ENCODE results near the gene FRMD8. TPM values are rescaled to one million over a fixed set of nuclear protein-coding genes. Genes with fewer than 3 reads are reported as not detected.
A peak's percentile ranks its signal among the peaks of the same experiment; 100 is the strongest.

The FRMD8 gene
- total RNA-seq, 1 experiment from 2014 or later, result 18.9 TPM

GRCh38 chr11:65426839-65427690 lies 40.6 kb downstream of the FRMD8 start:
- BruUV-seq (replicated peaks), result no TSS peak
- Mint-ChIP-seq H3K36me3 (ENCODE audit: insufficient read depth, unreplicated experiment) (peaks cover 100% of the 10 kb centered on the region), H3K4me3 (ENCODE audit: unreplicated experiment) (peak overlapping the region; percentile 98), H3K27ac (ENCODE audit: low read depth, unreplicated experiment) (peak overlapping the region; percentile 99), H3K27me3 (ENCODE audit: insufficient read depth, unreplicated experiment) (peaks cover 10% of the 10 kb centered on the region), H3K9me3 (ENCODE audit: unreplicated experiment) (no peaks in the 10 kb centered on the region), H3K4me1 (ENCODE audit: insufficient read depth, unreplicated experiment) (peaks cover 33% of the 10 kb centered on the region)
- intact Hi-C loops (cut with micrococcal nuclease), result no loop called here
- DNase-seq (ENCODE audit: unreplicated experiment), result peak; percentile 68
- ChIA-PET CTCF (interaction anchor here (0.6 kb wide), 1 partner anchor 72 kb away, joined by 3 read pairs; the partner anchor contains the start of gene MALAT1), POLR2A (interaction anchor here (1.5 to 21.4 kb wide), 10 partner anchors 9 to 71 kb away, joined by 5 to 2994 read pairs (median 305); partner anchors contain the start of genes FRMD8, MALAT1, NEAT1 and SLC25A45)
- no peak for TF ChIP-seq CTCF (IDR thresholded peaks at IDR 0.05; ENCODE audit: unreplicated experiment)

- peak; percentile 82 for DNase-seq (ENCODE audit: unreplicated experiment)
- H3K27ac Mint-ChIP-seq (ENCODE audit: low read depth, unreplicated experiment), result peak overlapping the region; percentile 99
- peaks cover 5% of the 10 kb centered on the region for H3K27me3 Mint-ChIP-seq (ENCODE audit: insufficient read depth, unreplicated experiment)
- BruUV-seq (replicated peaks), result no TSS peak
- intact Hi-C loops (cut with micrococcal nuclease), result no loop called here
- peaks cover 38% of the 10 kb centered on the region for H3K4me1 Mint-ChIP-seq (ENCODE audit: insufficient read depth, unreplicated experiment)
- H3K9me3 Mint-ChIP-seq (ENCODE audit: unreplicated experiment), result no peaks in the 10 kb centered on the region
- TF ChIP-seq CTCF (IDR thresholded peaks at IDR 0.05; ENCODE audit: unreplicated experiment), result no peak
- H3K36me3 Mint-ChIP-seq (ENCODE audit: insufficient read depth, unreplicated experiment), result peaks cover 100% of the 10 kb centered on the region
- peak overlapping the region; percentile 98 for H3K4me3 Mint-ChIP-seq (ENCODE audit: unreplicated experiment)
- ChIA-PET POLR2A (interaction anchor here (1.4 to 21.4 kb wide), 9 partner anchors 8 to 187 kb away, joined by 3 to 2994 read pairs (median 17); partner anchors contain the start of genes MALAT1, NEAT1 and PCNX3), CTCF (no interaction called here)
These were observed 41.5 kb downstream of the FRMD8 start for GRCh38 chr11:65427691-65428577.

GRCh38 chr11:65428578-65429067 lies 42.2 kb downstream of the FRMD8 start:
- ChIA-PET CTCF (interaction anchor here (0.6 kb wide), 1 partner anchor 457 kb away, joined by 4 read pairs; no protein-coding TSS in a partner anchor), POLR2A (interaction anchor here (1.0 to 21.4 kb wide), 9 partner anchors 7 to 187 kb away, joined by 3 to 2994 read pairs (median 17); partner anchors contain the start of genes MALAT1, NEAT1, PCNX3 and SLC25A45)
- Mint-ChIP-seq H3K4me3 (ENCODE audit: unreplicated experiment) (peak overlapping the region; percentile 98), H3K4me1 (ENCODE audit: insufficient read depth, unreplicated experiment) (peaks cover 44% of the 10 kb centered on the region), H3K36me3 (ENCODE audit: insufficient read depth, unreplicated experiment) (peaks cover 100% of the 10 kb centered on the region), H3K27me3 (ENCODE audit: insufficient read depth, unreplicated experiment) (no peaks in the 10 kb centered on the region), H3K27ac (ENCODE audit: low read depth, unreplicated experiment) (peak overlapping the region; percentile 99), H3K9me3 (ENCODE audit: unreplicated experiment) (no peaks in the 10 kb centered on the region)
- no peak for DNase-seq (ENCODE audit: unreplicated experiment)
- no TSS peak for BruUV-seq (replicated peaks)
- intact Hi-C loops (cut with micrococcal nuclease), result no loop called here
- no peak for TF ChIP-seq CTCF (IDR thresholded peaks at IDR 0.05; ENCODE audit: unreplicated experiment)

Measured in MCF 10A (cell line).